Stimulated activated CD4-positive, alpha-beta T cell treated with anti-CD3 and anti-CD28 coated beads, Interleukin-4, amount 100 ng/mL, for 48 hours (primary cell): ENCODE results near the gene LONP1.

Source experiments
- DNase-seq, 2 donors: peaks; one replicate each; pipeline ENCODE4 v3.0.0-alpha.2; 2020; ENCODE audit warnings: low read depth in 2 of 2

LONP1 gene

DNA sequence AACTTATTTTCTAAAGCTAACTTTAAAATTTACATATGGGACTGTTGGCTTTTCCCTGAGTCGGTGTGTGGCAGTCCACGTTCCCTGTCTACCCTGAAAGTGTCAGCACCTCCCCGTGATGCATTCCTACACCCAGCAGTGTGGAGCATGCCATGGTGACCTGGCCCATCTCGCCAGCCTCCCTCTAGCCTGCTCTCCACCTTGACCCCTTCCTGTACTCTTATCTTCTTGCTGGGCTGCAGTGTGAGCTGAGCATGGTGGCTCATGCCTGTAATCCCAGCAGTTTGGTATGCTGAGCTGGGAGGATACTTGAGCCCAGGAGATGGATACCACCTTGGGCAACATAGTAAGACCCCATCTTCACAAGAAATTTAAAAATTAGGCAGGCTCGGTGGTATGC lies 65.0 kb downstream of the LONP1 start:
- no peak for DNase-seq

DNA sequence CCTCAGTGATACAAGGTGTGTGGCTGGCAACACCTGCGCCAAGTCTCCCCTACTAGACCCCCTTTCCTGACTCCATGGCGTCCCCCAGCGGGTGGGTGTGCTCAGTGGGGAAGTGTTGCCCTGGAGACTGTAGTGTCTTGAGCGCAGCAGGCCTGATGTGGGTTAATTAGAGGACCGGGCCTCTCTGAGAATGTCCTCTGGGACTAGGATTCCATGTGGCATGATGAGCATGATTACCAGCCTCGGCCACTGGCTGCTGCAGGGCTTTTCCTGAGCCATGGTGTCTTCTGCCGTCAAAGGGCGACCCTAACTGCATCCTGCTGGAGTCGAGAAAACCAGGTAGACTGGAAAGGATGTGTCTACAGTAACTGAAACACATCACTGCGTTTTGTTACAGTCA lies 67.7 kb downstream of the LONP1 start:
- no peak for DNase-seq

- DNase-seq = no peak
Measured at GRCh38 chr19:5651361-5651760, 68.6 kb downstream of the LONP1 start.

- no peak for DNase-seq
Measured at GRCh38 chr19:5648464-5648863, 71.5 kb downstream of the LONP1 start.

DNA sequence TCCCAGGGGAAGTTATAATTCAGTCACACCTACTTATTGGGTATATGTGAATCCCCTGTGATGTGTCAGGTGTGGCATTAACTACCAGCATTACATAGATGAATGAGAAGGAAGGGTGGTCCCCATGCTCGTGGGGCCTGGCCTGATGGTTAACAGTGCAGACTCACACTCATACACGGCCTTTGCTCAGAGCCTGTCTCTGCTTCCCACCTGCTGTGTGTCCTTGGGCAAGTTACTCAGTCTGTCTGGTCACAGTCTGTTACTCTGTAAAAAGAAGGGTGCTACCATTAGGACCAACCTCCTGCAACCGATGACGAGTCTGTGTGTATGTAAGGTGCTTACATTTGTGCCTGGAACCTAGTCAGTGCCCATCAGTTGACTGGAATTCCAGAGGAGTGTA lies 73.2 kb downstream of the LONP1 start:
- DNase-seq = no peak

DNA sequence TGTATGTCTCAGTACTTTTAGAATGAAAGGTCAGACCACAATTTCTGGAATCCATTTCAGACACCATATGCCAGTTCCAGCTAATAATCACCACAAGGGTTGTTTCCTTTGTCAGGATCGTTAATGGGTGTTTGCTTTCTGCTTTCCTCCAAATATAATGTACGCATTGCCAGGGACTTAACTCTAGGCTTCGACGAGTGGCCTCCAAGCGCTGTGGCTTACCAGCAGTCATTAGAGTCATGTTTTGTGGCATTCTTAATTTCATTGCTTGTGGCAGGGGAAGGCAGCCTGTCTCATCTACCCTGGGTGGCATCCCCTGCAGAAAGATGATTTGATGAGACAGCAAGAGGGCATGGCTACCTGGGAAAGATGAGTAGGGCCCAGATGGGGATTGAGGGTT lies 74.5 kb downstream of the LONP1 start:
- no peak for DNase-seq

- no peak for DNase-seq
Measured at GRCh38 chr19:5644037-5644436, 75.9 kb downstream of the LONP1 start.

DNA sequence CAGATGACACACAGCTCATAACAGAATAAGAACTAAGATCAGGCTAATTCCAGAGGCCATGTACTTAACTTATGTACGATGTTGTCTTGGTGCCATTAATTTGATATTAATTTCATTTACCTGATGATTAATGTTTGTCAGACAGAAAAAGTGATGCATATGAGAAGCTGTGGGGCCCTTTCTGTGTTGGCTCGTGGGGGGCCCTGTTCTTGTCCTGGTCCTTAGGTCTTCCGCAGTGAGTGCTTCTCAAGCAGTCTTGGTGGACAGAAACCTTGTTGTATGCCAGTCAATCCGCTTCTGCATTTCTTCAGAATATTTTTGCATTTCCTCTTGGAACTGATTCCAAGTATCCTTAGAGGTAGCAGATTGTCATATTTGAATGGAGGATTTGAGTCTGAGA lies 76.9 kb downstream of the LONP1 start:
- DNase-seq = no peak

DNA sequence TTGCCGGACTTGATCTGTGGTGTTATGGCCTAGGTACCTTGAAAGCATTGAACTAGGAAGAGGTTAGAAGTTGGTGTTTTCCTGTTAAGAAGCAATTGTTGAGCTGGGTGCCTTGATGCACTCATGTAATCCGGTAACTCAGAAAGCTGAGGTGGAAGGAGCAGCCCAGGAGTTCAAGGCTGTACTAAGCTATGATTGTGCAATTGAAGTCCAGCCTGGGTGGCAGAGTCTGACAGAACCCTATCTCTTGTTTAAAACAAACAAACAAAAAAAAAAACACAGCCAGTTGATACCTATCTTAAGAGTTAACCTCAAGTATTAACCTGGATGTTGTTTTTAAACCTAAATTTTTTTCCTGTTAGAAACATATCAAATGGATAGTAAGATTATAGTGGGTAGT lies 77.7 kb downstream of the LONP1 start:
- DNase-seq = no peak
